ENCODE data around the gene IFI30.

Gene IFI30
- 0.81 to 1.2 reads per million in 2 donors for total RNA-seq

DNA sequence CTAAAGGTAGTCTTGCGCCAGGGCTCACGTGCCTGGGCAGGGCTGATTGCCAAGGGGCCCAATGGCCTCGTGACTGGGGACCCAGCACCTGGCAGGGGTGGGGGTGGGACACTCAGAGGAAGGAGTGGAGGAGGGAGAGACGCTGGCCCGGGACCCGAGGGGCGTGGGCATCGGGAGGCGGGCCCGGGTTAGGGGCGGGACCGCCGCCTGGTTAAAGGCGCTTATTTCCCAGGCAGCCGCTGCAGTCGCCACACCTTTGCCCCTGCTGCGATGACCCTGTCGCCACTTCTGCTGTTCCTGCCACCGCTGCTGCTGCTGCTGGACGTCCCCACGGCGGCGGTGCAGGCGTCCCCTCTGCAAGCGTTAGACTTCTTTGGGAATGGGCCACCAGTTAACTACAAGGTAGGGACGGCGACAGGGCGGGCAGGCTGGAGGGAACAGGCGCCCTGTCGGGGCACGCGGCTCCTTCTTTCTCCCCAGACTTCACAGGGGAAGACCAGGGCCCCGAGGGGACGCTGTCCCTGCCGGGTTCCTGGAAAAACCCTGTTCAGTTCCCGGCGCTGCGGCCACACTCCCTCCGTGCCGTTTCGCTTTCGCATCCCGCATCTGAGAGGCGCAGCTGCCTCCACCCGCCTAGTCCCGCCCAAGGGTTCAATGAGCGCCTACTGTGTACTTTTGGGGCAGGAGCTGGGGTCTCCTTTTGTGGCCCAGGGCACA lies at the start of gene IFI30:
Gene IFI30 (plus strand): TSS at position 242 of the 717 bp plus-strand sequence. CDS start 29 bp downstream, at position 271.
- peak; percentile 25 to 63 (median 46) for DNase-seq

DNA sequence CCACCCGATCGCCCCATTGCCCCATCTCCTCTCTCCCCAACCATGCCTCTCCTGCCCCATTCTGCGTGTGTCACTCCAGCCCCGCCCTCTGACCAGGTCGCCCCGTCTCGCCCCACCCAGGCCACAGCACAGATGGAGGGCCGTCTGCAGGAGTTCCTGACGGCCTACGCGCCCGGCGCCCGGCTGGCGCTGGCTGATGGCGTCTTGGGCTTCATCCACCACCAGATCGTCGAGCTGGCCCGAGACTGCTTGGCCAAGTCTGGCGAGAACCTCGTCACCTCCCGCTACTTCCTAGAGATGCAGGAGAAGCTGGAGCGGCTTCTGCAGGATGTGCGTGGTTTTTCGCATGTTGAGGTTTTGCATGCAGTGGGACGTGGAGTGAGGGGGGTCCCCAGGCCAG lies 49.8 kb upstream of the IFI30 start:
- DNase-seq = no peak

- DNase-seq = no peak
Observed at GRCh38 chr19:18126097-18126496, 47.5 kb upstream of the IFI30 start.

DNA sequence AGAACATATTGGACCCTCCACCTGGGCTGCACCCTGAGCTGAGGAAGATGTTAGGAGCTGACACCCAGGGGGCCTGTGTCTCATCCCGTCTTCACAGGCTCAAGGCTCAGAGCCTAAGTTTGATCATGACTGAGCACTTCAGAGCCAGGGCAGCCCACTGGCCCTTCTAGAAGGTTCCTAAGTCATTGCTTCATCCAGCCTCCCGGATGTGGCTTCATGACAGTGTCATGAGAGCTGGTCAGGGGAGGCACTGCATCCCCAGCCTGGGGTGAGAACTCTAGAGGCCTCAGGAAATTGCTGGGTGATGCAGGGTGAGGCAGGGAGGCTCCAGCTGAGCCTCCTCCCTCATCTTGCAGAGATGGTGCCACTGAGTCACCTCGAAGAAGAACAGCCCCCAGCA lies 45.6 kb upstream of the IFI30 start:
- peak in 1 of 5 experiments; percentile 55 for DNase-seq

GRCh38 chr19:18128805-18129204 lies 44.8 kb upstream of the IFI30 start:
- no peak for DNase-seq

DNA sequence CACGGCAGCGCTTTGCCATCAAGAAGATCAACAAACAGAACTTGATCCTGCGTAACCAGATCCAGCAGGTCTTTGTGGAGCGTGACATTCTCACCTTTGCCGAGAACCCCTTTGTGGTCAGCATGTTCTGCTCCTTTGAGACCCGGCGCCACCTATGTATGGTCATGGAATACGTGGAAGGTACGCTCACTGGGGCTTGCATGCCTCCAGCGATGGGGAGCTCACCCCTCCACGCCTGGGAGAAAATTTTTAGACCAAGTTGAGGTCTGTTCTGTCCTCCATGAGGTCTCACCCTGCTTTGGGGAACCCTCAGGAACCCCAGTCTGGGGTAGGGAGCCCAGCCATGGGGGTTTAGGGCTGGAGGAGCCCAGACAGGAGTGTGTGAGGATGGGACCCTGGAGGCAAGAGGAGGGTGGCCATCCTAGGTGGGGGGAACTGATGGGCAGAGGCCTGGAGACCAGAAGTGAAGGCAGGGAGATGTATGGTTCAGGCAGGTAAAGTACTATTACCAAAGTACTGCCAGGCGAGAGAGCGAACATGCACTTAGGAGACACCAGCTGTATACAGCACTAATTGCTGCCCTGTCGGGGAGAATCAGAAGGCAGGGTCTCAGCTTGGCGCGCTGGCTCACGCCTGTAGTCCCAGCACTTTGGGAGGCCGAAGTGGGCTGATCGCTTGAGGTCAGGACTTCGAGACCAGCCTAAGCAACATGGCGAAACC lies 42.9 kb upstream of the IFI30 start:
- DNase-seq = no peak

GRCh38 chr19:18131841-18132596 lies 41.6 kb upstream of the IFI30 start:
- DNase-seq = no peak

GRCh38 chr19:18135712-18136584 lies 37.7 kb upstream of the IFI30 start:
- DNase-seq = no peak

DNA sequence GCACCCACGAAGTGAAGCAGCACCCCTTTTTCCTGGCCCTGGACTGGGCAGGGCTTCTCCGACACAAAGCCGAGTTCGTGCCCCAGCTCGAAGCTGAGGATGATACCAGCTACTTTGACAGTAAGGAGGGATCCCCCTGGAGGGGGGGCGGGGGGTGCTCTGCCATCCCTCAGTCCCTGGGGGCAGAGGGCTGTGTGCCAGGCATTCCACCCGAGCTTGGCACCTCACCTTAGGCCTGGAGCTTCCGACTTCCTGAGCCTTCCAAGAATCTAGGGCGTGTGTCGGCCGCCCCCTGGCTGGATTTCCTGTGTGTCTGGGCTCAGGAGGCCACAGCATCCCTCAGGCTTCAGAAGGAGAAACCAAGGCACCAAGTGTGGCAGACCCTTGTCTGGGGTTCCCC lies 36.4 kb upstream of the IFI30 start:
- no peak for DNase-seq

DNA sequence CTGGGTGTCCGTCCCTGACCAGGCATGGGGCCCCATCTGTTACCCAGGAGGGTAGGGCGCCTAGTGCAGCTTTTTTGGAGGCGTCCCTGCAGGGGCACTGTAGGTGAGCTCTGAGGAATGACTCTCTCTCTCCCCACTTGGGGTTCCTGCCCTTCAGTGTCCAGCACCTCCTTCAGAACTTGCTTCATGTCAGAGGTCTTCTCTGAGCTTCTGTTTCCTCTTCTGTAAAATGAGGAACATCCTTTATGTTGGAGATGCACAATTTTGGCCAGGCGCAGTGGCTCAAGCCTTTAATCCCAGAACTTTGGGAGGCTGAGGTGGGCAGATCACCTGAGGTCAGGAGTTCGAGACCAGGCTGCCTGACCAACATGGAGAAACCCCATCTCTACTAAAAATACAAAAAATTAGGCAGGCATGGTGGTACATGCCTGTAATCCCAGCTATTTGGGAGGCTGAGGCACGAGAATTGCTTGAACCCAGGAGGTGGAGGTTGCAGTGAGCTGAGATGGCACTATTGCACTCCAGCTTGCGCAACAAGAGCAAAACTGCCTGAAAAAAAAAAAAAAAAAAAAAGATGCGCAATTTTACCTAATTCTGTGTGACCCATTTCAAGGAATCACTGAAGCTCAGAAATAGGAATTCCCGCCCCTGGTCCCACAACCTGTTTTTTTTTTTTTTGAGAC lies 35.8 kb upstream of the IFI30 start:
- no peak for DNase-seq

DNA sequence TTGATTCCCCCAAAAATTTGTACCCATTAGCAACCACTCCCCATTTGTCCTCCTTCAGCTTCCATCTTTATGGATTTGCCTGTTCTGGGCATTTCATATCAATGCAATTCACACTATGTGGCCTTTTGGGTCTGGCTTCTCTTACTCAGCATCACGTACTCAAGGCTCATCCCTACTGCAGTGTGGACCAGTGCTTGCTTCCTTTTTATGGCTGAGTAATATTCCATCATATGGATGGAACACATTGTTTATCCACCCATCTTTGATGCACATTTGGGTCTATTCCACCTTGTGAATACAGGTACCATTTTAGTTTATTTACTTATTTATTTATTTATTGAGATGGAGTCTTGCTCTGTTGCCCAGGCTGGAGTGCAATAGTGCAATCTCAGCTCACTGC lies 33.1 kb upstream of the IFI30 start:
- no peak for DNase-seq

- no peak for DNase-seq
Observed at GRCh38 chr19:18141031-18141430, 32.6 kb upstream of the IFI30 start.

GRCh38 chr19:18143902-18144301 lies 29.7 kb upstream of the IFI30 start:
- no peak for DNase-seq

GRCh38 chr19:18144361-18144760 lies 29.3 kb upstream of the IFI30 start:
- DNase-seq = no peak

- DNase-seq = no peak
Observed at GRCh38 chr19:18144906-18145305, 28.7 kb upstream of the IFI30 start.

DNA sequence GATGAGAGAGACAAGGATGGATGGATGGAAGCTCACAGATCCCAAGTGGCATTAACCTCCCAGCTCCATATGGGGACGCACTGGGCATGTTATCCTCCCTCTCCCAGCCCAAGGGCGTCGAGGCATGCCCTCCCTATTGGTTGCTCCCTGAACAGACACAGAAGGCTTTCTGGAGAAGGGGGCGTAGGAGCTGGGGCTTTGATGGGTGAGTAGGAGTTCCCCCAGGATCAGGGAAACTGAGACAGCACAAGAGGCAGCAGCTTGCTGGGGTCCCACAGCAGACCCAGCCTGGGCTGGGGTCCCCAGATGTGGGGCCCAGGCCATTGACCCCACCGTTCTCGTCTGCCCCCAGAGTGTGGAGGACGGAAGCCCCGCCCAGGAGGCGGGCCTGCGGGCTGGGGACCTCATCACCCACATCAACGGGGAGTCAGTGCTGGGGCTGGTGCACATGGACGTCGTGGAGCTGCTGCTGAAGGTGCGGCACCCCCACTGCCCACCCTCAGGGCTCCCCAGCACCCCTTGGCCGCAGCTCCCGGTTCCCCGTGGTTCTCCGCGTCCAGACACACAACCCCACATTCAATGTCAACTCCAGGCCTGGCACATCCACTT lies 28.1 kb upstream of the IFI30 start:
- no peak for DNase-seq

DNA sequence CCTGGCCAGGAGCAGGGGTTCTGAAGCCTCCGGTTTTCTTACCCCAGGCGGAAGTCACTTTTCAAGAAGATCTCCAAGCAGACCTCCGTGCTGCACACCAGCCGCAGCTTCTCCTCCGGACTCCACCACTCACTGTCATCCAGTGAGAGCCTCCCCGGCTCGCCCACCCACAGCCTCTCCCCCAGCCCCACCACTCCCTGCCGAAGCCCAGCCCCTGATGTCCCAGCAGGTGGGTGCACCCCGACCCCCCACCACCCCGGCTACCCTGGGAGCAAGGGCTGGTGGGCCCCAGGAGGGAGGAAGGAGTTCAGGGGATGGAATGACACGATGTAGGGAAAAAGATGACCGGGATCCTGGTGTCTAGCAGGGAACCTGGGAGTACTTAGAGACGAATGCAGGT lies 26.2 kb upstream of the IFI30 start:
- DNase-seq = no peak

GRCh38 chr19:18149596-18149975 lies 24.0 kb upstream of the IFI30 start:
- DNase-seq = no peak

DNA sequence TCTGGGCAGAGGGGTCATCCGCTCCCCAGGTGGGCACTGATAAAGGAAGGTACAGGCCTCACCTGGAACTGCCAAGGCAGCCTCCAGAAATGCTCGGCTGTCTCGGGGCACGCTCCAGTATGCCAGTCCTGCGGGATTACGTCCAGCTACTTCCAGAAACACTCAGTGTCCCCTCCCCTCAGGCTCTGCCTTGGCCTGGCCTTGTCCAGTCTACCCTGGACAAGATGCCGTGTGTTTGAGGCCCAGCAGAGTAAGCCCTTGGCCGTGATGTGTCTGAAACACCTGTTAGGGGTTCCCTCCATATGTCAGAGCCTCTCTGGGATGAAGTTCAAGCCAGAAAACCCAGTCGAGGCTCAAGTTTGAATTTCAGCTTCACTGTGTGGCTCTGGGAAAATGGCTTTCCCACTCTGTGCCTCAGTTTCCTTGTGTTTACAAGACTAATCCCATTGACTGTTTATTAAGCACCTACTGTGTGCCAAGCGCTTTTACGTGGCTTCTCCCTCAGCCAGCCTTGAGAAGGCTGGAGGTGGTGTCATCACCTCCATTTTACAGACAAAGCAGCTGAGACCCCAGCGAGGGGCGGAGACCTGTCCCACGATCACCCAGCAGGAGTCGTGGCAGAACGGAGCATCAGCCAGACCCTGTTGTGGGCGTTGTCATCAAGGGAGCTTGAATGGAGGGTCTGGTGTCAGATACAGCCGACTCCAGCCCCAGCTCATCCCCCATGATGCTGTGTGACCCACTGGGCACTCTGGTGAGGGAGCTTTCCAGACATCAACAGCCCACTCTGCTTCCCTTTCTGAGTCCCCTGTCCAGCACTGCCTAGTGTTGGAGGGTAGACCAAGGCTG lies 22.6 kb upstream of the IFI30 start:
- no peak for DNase-seq

DNA sequence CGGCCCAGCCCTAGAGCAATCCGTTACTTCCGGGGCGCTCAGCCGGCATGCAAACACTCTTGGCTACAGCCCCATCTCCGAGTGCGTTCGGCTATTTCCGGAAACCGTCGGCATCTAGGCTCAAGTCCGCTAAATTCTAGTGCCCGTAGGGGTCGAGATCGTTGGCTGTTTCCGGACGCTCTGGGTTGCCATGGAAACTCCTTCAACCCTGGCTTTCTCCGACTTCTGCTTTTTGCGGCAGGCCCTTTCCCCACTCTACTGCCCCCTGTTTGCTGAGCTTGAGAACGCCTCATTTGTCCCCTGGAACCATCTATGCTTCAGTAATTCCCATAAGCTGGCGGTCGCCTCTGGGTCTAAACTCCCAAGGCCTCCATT lies 21.2 kb upstream of the IFI30 start:
- peak; percentile 84 to 98 (median 94) for DNase-seq

Measured in T-helper 2 cell (primary cell).